GM18505 (cell line): ENCODE data around the gene EFNA3.

Experiments
- ATAC-seq: cut with Tn5 transposase; IDR thresholded peaks from one replicate; pipeline ENCODE4 v1.9.1; 2021; ENCODE audit not compliant: unreplicated experiment
- POLR2A ChIP-seq: IDR thresholded peaks from 4 replicates; pipeline ENCODE4 v1.6.1; 2011; ENCODE audit warnings: borderline replicate concordance; ENCODE audit not compliant: insufficient read depth, insufficient read length; ENCODE audit errors: extremely low read depth

Gene EFNA3

GRCh38 chr1:155040358-155041093 is 38.1 kb upstream of the EFNA3 start:
- no peak for TF ChIP-seq POLR2A
- ATAC-seq, result no peak

DNA sequence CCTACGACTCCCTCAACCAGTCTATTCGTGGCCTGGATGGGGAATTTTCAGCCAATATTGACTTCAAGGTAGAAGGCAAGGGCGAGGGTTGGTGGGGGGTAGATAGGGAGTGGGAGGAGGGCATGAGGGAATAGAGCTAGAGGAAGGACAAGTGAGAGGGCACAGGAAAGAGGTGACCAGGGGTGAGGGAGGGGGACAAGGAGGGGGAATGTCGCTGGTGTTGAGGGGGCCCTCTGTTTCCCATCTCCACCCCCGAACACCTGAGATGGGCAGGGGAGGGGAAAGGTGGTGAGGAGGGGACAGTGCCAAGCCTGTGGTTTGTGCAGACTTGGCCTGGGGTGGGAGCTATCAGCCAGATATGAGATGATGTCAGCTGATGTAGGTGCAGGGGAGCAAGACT is 35.8 kb upstream of the EFNA3 start:
- no peak for TF ChIP-seq POLR2A
- no peak for ATAC-seq

- ATAC-seq, result no peak
- no peak for TF ChIP-seq POLR2A
Observed at GRCh38 chr1:155043301-155043702, 35.3 kb upstream of the EFNA3 start.

DNA sequence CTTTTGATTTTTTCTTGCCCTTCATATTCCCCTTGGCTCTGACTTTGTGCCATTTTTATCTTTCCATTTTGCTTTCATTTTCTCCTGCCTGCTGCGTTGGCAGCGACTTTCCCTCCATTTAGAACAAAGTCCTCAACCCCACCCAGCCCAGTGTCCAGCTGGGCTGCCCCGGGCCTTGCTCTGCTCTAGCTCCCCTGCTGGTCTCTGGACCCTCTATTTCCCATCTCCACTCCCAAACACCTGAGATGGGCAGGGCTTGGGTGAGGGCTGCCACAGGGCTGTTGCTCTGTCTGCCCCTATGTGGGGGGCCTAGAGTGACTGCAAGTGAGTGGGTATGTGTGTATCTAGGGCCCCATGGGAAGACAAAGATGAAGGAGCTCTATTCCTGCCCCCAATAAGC is 34.8 kb upstream of the EFNA3 start:
- no peak for ATAC-seq
- TF ChIP-seq POLR2A, result no peak

GRCh38 chr1:155044365-155044764 is 34.3 kb upstream of the EFNA3 start:
- no peak for ATAC-seq
- no peak for TF ChIP-seq POLR2A

- TF ChIP-seq POLR2A, result no peak
- no peak for ATAC-seq
Observed at GRCh38 chr1:155044812-155045657, 33.6 kb upstream of the EFNA3 start.

DNA sequence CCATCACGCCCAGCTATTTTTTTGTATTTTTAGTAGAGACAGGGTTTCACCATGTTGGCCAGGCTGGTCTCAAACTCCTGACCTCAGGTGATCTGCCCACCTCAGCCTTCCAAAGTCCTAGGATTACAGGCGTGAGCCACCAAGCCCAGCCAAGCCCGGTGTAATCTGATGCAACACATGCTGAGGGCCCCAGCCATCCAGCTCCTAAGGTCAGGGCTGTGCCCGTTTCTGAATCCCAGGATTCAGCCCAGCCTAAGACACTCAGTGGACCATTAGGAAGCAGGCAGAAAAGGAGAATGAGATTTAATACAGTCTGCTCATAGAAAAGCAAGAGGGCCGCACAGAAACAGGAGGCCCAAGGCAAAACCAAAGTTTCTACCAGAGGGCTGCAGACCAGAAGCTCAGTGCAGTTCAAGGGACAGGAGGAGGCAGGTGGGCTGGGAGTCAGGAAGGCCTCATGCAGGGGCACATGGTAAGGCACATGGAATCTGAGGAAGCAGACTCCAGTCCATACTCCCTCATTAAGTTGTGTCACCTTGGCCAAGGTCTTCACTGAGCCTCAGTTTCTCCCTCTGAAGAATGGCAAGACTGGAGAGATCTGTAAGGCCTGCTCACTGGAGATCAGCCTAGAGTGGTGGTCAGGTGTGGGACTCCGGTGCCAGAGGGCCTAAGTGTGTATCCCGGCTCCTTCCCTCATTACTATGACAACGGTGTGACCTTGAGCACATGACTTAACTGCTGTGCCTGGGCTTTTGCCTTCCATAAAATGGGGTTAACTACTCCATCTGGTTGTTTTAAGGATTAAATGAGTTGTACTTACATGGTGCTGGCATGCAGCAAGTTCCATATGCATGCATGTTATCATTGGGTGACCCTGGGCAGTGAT is 29.9 kb upstream of the EFNA3 start:
- no peak for ATAC-seq
- no peak for TF ChIP-seq POLR2A

DNA sequence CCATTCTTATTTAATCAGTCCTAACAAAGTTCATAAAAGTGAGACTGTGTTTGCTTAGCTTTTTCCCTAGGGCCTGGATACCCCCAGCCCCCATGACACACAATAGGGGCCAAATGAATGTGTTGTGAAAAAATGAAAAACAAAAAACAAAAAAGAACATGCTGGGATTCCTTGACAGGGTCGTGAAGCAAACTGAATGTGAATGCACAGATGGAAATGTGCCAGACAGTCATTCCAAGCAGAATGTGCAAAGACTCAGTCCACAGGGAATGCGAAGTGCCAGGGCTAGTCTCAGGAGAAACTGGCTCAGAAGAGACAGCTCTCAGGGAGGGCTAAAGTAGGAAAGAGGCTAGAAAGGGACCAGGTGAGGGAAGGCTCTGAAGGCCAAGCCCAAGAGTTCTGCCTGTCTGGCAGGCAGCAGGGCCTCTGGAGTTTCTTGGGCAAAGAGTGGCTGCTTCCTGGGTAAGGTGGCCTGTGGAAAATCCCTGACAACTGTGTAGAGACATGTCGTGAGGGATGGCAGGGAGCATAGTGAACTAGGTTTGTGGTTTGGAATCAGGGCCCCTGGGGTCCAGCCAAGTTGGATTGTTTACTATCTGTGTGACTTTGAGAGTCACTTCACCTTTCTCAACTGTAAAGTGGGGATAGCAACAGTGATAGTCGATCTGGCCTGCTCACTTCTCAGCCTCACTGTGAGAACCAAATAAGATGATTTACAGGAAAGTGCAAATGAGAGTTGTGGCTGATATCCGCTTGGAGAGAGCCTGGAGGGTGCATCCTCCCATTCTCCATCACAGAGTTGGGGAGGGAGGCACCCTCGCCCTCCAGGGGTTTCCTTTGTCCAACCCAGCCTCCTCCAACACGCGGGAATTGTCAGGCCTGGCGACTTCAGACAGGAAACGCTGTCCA is 28.7 kb upstream of the EFNA3 start:
- ATAC-seq, result no peak

DNA sequence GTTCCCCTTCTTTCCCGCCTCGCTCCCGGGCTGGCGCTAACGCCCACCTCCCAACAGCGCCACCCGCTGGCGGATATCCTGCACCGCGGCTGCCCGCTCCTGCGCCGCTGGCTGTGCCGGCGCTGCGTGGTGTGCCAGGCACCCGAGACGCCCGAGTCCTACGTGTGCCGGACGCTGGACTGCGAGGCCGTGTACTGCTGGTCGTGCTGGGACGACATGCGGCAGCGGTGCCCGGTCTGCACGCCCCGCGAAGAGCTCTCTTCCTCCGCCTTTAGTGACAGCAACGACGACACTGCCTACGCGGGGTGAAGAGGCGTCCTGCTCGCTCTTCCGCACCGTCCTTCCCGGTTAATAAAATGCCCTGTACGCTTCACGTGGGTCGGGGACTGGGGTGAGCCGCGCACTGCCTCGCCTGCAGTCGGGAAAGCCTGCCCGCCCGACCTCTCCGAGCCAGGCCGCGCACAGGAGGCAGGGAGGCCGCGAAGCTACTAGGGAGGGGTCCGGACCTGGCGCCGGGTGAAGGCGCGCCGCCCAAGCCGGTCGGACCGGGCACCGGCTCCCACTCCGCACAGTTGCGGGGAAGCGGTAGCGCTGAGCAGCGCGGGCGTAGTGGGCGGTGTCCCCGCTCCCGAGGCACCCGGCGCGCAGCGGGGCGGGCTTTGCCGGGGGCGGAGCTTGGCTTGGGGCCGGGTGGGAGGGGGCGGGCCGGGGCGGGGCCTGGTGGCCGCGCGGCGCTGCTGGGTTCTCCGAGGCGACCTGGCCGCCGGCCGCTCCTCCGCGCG is 27.9 kb upstream of the EFNA3 start, which contains the start of gene ADAM15:
Gene ADAM15 (plus strand): TSS at position 757 of the 782 bp plus-strand sequence. CDS start 71 bp downstream, outside the sequence.
- ATAC-seq, result peak; percentile 66
- TF ChIP-seq POLR2A, result no peak

More for the DNA sequence above, 28.7 kb upstream of the EFNA3 start:
- TF ChIP-seq POLR2A, result no peak

- TF ChIP-seq POLR2A, result no peak
- no peak for ATAC-seq
Observed at GRCh38 chr1:155051342-155051776, 27.3 kb upstream of the EFNA3 start.

DNA sequence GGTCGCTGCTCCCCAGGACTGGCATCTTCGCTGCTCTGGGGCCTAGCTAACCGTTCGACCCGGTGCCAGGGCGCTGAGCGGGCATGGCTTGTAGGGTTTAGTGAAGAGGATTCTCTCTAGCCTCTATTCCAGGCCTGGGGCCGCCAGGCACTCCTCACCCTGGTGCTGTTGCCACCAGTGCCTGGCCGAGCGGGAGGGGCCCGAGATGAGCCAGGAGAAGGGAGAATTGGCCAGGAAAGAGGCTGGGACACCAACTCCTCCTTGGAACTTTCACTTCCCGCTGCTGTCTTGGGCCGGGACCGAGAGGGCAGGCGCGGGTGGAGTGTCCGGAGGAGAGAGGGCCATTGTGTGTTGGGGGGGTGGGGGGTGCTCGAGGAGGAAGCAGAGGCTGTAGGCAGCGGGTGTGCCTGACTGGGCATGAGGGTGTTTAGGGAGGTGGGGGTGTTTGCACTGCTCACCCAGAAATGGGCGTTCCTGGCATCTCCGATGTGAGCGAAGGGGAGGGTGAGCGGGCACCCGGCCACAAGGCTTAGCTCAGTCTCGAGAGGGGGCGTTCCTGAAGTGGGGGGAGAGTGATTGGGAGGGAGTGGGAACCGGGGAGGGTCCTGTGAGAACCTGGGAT is 26.7 kb upstream of the EFNA3 start:
- no peak for TF ChIP-seq POLR2A
- no peak for ATAC-seq
